ENCODE data around the gene THADA. TPM values are rescaled to one million over a fixed set of nuclear protein-coding genes. Genes with fewer than 3 reads are reported as not detected.

THADA gene
- total RNA-seq, 4 donors from 2014 or later: 31.2 to 68.8 (median 54.9) TPM

DNA sequence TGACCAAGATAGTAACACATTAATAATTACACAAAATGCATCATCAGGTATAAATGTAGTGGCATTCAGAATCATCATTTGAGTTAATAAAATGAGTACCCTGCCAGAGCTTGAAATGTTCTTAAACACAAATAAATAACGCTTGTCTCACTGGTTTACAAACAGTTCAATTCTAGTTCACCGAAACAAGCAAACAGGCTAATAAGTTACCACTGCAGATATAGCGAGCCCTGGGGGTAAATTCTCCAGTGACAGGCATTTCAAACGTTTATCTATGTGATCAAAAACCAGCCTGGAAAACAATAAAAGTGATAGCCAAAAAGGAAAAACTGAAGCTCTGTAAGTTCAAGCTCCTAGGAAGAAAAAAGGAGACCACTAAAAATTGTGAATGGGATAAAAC is 152.6 kb downstream of the THADA start:
- intact Hi-C loops (cut with DNase I; ENCODE audit: low total_unique reads): no loop called here
- H3K27me3 ChIP-seq: no peaks in the 10 kb centered on the region
- no peaks in the 10 kb centered on the region for H3K9me3 ChIP-seq
- no peaks in the 10 kb centered on the region for H3K4me1 ChIP-seq
- no peak for TF ChIP-seq POLR2A (IDR thresholded peaks at IDR 0.05)
- TF ChIP-seq, protein P1, sequence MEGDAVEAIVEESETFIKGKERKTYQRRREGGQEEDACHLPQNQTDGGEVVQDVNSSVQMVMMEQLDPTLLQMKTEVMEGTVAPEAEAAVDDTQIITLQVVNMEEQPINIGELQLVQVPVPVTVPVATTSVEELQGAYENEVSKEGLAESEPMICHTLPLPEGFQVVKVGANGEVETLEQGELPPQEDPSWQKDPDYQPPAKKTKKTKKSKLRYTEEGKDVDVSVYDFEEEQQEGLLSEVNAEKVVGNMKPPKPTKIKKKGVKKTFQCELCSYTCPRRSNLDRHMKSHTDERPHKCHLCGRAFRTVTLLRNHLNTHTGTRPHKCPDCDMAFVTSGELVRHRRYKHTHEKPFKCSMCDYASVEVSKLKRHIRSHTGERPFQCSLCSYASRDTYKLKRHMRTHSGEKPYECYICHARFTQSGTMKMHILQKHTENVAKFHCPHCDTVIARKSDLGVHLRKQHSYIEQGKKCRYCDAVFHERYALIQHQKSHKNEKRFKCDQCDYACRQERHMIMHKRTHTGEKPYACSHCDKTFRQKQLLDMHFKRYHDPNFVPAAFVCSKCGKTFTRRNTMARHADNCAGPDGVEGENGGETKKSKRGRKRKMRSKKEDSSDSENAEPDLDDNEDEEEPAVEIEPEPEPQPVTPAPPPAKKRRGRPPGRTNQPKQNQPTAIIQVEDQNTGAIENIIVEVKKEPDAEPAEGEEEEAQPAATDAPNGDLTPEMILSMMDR (IDR thresholded peaks at IDR 0.05): no peak
- peak overlapping the region in 1 of 2 donors; percentile 80 for H3K27ac ChIP-seq
- no peaks in the 10 kb centered on the region for H3K36me3 ChIP-seq
- no peak for DNase-seq
- H3K4me3 ChIP-seq: no peak overlapping the region

DNA sequence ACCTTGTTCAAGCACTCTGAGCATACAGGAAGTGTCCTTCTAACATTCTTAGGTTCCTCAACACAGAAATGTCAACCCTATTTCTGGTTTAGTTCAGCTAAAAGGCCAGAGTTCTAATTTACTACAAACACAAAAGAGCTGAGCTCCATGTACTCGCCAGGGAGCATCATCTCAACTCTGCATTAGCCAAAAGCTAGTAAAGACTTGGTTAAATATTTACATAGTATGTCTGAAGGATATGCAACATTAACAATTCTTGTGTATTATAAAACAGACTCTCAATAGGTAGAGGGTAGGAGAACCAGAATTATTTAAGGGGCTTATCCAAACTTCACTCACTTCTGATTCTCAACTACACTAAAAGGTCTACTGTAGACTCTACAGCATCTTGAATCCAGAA is 154.6 kb downstream of the THADA start:
- Histone ChIP-seq H3K9me3 (no peaks in the 10 kb centered on the region), H3K4me1 (no peaks in the 10 kb centered on the region), H3K27ac (no peak overlapping the region)

DNA sequence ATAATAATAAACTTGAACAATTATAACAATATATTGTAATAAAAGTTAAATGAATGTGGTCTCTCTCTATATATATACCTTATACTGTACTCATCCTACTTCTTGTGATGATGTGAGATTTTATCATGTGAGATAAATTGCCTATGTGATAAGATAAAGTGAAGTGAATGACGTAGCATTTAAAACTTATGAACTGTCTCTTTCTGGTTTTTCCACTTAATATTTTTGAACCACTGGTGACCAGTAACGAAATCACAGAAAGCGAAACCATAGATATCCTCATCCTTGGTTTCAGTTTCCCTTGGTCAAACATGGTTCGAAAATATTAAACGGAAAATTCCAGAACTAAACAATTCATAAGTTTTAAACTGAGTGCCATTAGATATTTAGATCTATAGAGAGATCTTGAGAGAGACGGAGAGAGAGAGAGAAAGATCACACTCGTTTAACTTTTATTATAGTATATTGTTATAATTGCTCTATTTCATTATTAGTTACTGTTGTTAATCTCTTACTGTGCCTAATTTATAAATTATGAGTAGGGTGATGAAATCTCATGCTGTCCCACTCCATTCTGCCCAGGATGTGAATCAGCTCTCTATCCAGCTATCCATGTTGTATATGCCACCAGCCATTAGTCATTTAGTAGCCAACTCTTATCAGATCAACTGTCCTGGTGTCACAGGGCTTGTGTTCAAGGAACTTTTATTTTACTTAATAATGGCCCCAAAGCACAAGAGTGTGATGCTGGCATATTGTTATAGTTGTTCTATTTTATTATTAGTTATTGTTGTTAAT is 156.8 kb downstream of the THADA start:
- TF ChIP-seq, protein P1 (IDR thresholded peaks at IDR 0.05): no peak
- intact Hi-C loops (cut with DNase I; ENCODE audit: low total_unique reads): no loop called here
- Histone ChIP-seq H3K27me3 (no peaks in the 10 kb centered on the region), H3K9me3 (no peaks in the 10 kb centered on the region), H3K4me1 (no peaks in the 10 kb centered on the region), H3K27ac (no peak overlapping the region), H3K36me3 (no peaks in the 10 kb centered on the region), H3K4me3 (no peak overlapping the region)
- no peak for DNase-seq

More for the DNA sequence above, 154.6 kb downstream of the THADA start:
- no peak for TF ChIP-seq POLR2A (IDR thresholded peaks at IDR 0.05)
- TF ChIP-seq, protein P1 (IDR thresholded peaks at IDR 0.05): no peak
- H3K4me3 ChIP-seq: no peak overlapping the region
- intact Hi-C loops (cut with DNase I; ENCODE audit: low total_unique reads): no loop called here
- DNase-seq: no peak
- H3K27me3 ChIP-seq: no peaks in the 10 kb centered on the region
- no peaks in the 10 kb centered on the region for H3K36me3 ChIP-seq

- no peak overlapping the region for H3K4me3 ChIP-seq
- H3K27me3 ChIP-seq: no peaks in the 10 kb centered on the region
- H3K4me1 ChIP-seq: no peaks in the 10 kb centered on the region
- H3K9me3 ChIP-seq: no peaks in the 10 kb centered on the region
- no peak for TF ChIP-seq POLR2A (IDR thresholded peaks at IDR 0.05)
- TF ChIP-seq, protein P1 (IDR thresholded peaks at IDR 0.05): no peak
- no peak overlapping the region for H3K27ac ChIP-seq
- no peak for DNase-seq
- H3K36me3 ChIP-seq: no peaks in the 10 kb centered on the region
- intact Hi-C loops (cut with DNase I; ENCODE audit: low total_unique reads): no loop called here
Measured at GRCh38 chr2:43438342-43438741, 157.5 kb downstream of the THADA start.

DNA sequence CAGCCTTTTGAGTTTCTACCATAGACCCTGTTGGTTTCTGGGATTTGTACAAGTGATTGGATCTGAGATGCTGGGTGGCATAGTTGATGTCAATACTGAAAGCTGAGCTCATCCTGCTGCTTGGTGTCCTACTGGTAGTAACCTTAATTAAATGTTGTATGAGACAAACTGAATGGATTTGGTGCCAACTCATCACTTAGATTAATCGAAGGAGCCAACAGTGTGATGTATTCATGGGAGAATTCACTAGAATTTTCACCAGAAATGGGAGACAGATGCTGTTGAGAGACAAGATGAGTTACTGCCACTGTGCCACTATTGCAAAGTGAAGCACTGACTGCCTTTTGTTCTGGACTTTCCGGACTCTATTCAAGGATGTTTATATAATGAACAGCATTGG is 158.5 kb downstream of the THADA start:
- no peaks in the 10 kb centered on the region for H3K27me3 ChIP-seq
- intact Hi-C loops (cut with DNase I; ENCODE audit: low total_unique reads): no loop called here

More for the DNA sequence above, 158.5 kb downstream of the THADA start:
- TF ChIP-seq POLR2A (IDR thresholded peaks at IDR 0.05): no peak
- TF ChIP-seq, protein P1 (IDR thresholded peaks at IDR 0.05): no peak
- Histone ChIP-seq H3K36me3 (no peaks in the 10 kb centered on the region), H3K4me1 (no peaks in the 10 kb centered on the region), H3K4me3 (no peak overlapping the region), H3K27ac (no peak overlapping the region), H3K9me3 (no peaks in the 10 kb centered on the region)
- DNase-seq: no peak
